ENCODE results near the gene TMEM69. TPM values are rescaled to one million over a fixed set of nuclear protein-coding genes. Genes with fewer than 3 reads are reported as not detected.
"Not testable (repeated sequence)": the region's sequence is repeated elsewhere in the genome, so short reads cannot be mapped to it uniquely, and the experiment has no call there.

Gene TMEM69
- total RNA-seq, 1 donor from 2014 or later: 17.0 TPM

DNA sequence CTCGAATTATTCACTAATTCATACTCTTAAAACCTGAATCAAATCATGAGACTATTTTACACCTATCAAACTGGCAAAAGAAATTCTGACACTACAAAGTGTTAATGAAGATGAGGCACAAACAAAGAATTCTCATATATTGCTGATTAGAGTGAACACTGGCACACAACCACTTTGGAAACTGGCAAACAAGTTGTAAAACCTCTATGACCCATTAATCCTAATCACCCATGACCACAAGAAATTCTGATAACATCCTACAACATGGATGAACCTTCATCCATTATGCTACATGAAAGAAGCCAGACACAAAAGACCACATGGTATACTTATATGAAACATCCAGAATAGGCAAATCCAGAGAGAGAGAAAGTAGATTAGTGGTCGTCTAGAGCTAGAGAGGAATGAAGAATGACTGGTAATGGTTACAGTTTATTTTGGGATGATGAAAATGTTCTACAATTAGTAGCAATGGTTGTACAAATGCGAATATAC, 10.2 kb upstream of the TMEM69 start:
- no peak for DNase-seq (ENCODE audit: low spot score)

DNA sequence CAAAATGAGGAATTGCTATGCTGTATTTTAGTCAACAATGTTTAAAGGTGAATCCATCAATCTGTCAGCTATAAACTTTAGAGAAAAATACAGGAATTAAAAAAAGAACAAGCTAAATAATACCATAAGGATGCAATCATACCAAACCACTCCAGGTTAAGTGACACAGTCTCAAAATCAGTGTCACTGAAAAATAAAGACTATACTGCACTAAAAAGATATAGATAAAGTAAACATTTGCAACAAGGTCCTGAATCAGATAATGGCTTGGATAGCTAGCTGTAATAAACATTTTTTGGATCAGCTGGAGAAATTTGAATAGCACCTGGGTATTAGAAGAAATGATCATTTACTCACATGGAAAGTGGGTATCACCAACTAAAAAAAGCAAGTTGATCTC, 9.5 kb upstream of the TMEM69 start:
- DNase-seq (ENCODE audit: low spot score): no peak

- DNase-seq (ENCODE audit: low spot score): no peak
These were observed 8.9 kb upstream of the TMEM69 start for GRCh38 chr1:45679123-45679522.

- DNase-seq (ENCODE audit: low spot score): no peak
These were observed 5.0 kb upstream of the TMEM69 start for GRCh38 chr1:45682942-45683341.

- no peak for DNase-seq (ENCODE audit: low spot score)
These were observed 3.6 kb upstream of the TMEM69 start for GRCh38 chr1:45684402-45684801.

- no peak for DNase-seq (ENCODE audit: low spot score)
These were observed 2.5 kb upstream of the TMEM69 start for GRCh38 chr1:45685308-45686014.

- no peak for DNase-seq (ENCODE audit: low spot score)
These were observed 2.0 kb upstream of the TMEM69 start for GRCh38 chr1:45686015-45686287.

- peak; percentile 99 for DNase-seq (ENCODE audit: low spot score)
These were observed 1.5 kb upstream of the TMEM69 start, which contains the start of gene GPBP1L1 for GRCh38 chr1:45686288-45687013. GPBP1L1 (minus strand) TSS chr1:45686533; CDS start chr1:45659087, 27,446 bp downstream.

GRCh38 chr1:45687014-45687753, 797 bp upstream of the TMEM69 start:
- DNase-seq (ENCODE audit: low spot score): peak; percentile 99

DNA sequence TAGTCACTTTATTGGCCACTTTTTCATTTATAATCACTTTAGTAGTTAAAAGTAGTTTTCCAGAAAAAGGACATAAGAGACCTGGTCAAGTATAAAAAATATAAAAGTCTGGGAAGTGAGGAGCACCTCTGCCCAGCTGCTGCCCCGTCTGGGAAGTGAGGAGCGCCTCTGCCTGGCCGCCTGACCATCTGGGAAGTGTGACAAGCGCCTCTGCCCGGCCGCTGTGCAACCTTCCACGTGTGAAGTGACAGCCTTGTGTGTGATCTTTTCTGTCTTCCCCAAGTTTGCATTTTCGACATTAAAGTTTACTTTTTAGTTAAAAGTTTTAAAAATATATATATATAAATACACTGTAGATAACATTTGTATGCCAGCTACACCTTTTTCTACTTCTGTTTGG, 5.8 kb downstream of the TMEM69 start:
- DNase-seq (ENCODE audit: low spot score): not testable (repeated sequence)

DNA sequence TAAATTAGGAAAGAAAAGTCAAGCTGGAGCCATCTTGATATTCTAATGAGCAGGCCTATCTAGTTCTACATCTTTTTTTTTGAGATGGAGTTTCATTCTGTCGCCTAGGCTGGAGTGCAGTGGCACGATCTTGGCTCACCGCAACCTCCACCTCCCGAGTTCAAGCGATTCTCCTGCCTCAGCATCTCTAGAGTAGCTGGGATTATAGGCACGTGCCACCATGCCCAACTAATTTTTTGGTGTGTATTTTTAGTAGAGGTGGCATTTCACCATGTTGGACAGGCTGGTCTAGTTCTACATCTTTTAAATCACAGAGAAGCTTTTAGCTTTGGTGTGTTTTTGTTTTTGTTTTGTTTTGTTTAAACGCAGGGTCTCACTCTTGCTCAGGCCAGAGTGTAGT, 6.8 kb downstream of the TMEM69 start:
- no peak for DNase-seq (ENCODE audit: low spot score)

GRCh38 chr1:45704637-45705036, 16.7 kb downstream of the TMEM69 start:
- DNase-seq (ENCODE audit: low spot score): no peak

DNA sequence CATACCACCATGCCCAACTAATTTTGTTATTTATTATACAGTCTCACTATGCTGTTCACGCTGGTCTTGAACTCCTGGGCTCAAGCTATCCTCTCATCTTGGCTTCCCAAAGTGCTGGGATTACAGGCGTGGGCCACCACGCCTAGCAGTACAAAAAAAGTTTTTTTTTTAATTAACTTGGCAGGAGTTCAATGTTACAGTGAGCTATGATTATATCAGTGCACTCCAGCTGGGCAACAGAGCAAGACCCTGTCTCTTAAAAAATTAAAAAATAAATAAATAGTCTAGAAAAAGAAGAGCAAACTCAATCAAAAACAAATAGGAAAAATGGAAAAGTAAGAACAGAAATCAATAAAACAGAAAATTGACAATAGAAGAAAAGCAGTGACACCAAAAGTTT, 25.7 kb downstream of the TMEM69 start:
- no peak for DNase-seq (ENCODE audit: low spot score)

- no peak for DNase-seq (ENCODE audit: low spot score)
These were observed 28.7 kb downstream of the TMEM69 start for GRCh38 chr1:45716700-45717099.

DNA sequence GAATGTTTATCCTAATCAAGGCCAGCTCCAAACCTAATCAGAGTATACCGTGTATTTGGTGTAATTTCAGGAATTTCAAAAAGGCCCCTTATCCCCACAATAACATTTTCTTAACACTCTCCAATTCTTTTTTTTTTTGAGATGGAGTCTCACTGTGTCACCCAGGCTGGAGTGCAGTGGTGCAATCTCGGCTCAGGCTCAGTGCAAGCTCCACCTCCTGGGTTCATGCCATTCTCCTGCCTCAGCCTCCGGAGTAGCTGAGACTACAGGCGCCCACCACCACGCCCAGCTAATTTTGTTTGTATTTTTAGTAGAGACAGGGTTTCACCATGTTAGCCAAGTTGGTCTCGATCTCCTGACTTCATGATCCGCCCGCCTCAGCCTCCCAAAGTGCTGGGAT, 29.4 kb downstream of the TMEM69 start:
- not testable (repeated sequence) for DNase-seq (ENCODE audit: low spot score)

GRCh38 chr1:45718289-45718688, 30.3 kb downstream of the TMEM69 start:
- DNase-seq (ENCODE audit: low spot score): no peak

GRCh38 chr1:45721207-45721606, 33.2 kb downstream of the TMEM69 start:
- no peak for DNase-seq (ENCODE audit: low spot score)

DNA sequence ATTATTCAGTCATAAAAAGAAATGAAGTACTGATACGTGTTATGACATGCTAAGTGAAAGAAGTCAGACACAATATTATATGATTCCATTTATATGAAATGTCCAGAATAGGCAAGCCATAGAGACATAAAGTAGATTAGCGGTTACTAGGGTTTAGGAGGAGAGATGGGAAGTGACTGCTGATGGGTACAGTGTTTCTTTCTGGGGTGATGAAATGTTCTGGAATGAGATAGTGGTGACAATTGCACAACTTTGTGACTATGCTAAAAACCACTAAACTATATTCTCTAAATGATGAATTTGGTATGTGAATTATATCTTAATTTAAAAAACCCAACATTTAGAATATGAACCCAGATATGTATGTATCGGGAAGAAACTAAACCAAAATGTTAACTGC, 34.8 kb downstream of the TMEM69 start:
- DNase-seq (ENCODE audit: low spot score): no peak

DNA sequence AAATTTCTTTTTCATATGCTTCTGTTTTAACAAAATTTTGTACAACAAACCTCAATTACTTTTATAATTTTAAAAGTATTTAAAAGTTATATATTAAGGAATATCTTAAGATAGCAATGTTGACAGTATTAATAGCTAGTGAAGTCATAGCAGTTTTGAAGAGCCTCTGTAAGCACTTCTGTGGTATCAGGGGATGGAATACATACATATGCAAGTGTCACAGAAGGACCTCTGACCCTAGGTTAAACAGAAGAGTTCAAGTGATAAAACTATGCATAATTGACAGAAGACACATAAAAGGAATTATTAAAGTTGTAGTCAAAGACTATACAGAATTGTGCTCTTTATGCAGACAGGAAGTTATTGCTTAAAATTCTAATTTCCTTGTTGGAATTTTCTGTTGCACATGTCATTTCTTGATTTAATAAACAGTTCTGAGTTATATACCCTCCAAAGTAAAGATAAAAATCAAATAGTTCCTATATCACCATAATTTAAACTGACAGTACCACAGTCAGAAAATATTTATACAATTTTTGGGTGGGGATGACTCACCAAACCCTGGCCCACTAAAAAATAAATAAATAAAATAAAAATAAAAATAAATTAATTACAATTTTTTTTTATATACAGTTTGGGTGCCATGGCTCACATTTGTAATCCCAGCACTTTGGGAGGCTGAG, 35.4 kb downstream of the TMEM69 start:
- DNase-seq (ENCODE audit: low spot score): no peak

DNA sequence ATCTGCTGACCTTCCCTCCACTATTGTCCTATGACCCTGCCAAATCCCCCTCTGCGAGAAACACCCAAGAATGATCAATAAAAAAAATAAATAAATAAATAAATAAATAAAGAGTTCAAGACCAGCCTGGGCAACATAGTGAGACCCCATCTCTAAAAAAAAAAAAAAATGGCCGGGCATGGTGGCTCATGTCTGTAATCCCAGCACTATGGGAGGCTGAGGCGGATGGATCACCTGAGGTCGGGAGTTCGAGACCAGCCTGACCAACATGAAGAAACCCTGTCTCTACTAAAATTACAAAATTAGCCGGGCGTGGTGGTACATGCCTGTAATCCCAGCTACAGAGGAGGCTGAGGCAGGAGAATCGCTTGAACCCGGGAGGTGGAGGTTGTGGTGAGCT, 38.0 kb downstream of the TMEM69 start:
- DNase-seq (ENCODE audit: low spot score): not testable (repeated sequence)

- DNase-seq (ENCODE audit: low spot score): no peak
These were observed 42.2 kb downstream of the TMEM69 start for GRCh38 chr1:45730075-45730779.

Measured in mesenteric fat pad (tissue), 1 donor.